B cell (primary cell): ENCODE results near the gene MRPL34. TPM values are rescaled to one million over a fixed set of nuclear protein-coding genes. Genes with fewer than 3 reads are reported as not detected.

ENCODE experiments used
- ATAC-seq: fragments of 200-7000 bp; cut with Tn5 transposase; one replicate; pipeline ENCODE4 v1.10.0; 2021; ENCODE audit warnings: low read depth, mild to moderate bottlenecking, moderate number of reproducible peaks, moderate library complexity
- CTCF ChIA-PET: fragments of 350-600 bp; sonication (Branson Sonifier 250); formaldehyde crosslinking; loops from one replicate; lab custom pipeline; 2021; ENCODE audit warnings: antibody characterized with exemption, inconsistent platforms; lab: Charles Lee
- POLR2A ChIA-PET: fragments of 350-600 bp; sonication (Branson Sonifier 250); formaldehyde crosslinking; loops from one replicate; lab custom pipeline; 2021; ENCODE audit warnings: antibody characterized with exemption; lab: Charles Lee
- DNase-seq: peaks from one replicate; pipeline ENCODE4 v3.0.0; 2013
- H2AFZ ChIP-seq: 2 replicates; pipeline ENCODE4 v1.6.1; 2012; ENCODE audit warnings: mild to moderate bottlenecking, low read depth, low read length; ENCODE audit not compliant: insufficient read depth, poor library complexity, severe bottlenecking
- H3K27ac ChIP-seq, 2 donors: 1 replicate in 1 of 2; 2 replicates in 1 of 2; pipeline ENCODE4 v1.5.1; 2012 to 2013; ENCODE audit warnings: low read length in 2 of 2, mild to moderate bottlenecking in 2 of 2, moderate library complexity in 1 of 2
- H3K27me3 ChIP-seq, 4 experiments: fragments of 200-600 bp in 1 of 4; sonication (generic) in 1 of 4; replicated peaks in 1 of 4; 1 replicate in 2 of 4; 2 replicates in 2 of 4; pipeline versions ENCODE4 v1.6.1 to v1.7.0; 2013 to 2016; ENCODE audit warnings: low read length in 3 of 4, mild to moderate bottlenecking in 2 of 4, mixed read lengths in 1 of 4, moderate library complexity in 1 of 4; ENCODE audit not compliant: insufficient read depth in 4 of 4, control insufficient read depth in 3 of 4; ENCODE audit errors: control extremely low read depth in 1 of 4
- H3K36me3 ChIP-seq, 2 experiments: replicated peaks in 1 of 2; 1 replicate in 1 of 2; 2 replicates in 1 of 2; pipeline versions ENCODE4 v1.6.1 to v1.7.1; 2013; ENCODE audit warnings: low read length in 1 of 2; ENCODE audit not compliant: insufficient read depth in 2 of 2, control insufficient read depth in 1 of 2; ENCODE audit errors: control extremely low read depth in 1 of 2, extremely low read depth in 1 of 2
- H3K4me1 ChIP-seq, 2 donors: fragments of 200-600 bp in 1 of 2; sonication (generic) in 1 of 2; 1 replicate in 1 of 2; 2 replicates in 1 of 2; pipeline versions ENCODE4 v1.5.1 to v1.6.1; 2013 to 2017; ENCODE audit warnings: low read length in 2 of 2; ENCODE audit not compliant: control insufficient read depth in 2 of 2, insufficient read depth in 2 of 2
- H3K4me2 ChIP-seq: replicated peaks from 2 replicates; pipeline ENCODE3; 2012; ENCODE audit warnings: mild to moderate bottlenecking, low read depth, low read length; ENCODE audit not compliant: poor library complexity, severe bottlenecking
- H3K4me3 ChIP-seq, 5 experiments: fragments of 200-600 bp in 1 of 5; sonication (generic) in 1 of 5; 1 replicate in 3 of 5; 2 replicates in 2 of 5; pipeline versions ENCODE4 v1.5.1 to v1.7.0; 2011 to 2016; ENCODE audit warnings: low read length in 4 of 5, mild to moderate bottlenecking in 4 of 5, low read depth in 2 of 5, control low read depth in 1 of 5, moderate library complexity in 1 of 5; ENCODE audit not compliant: insufficient read depth in 1 of 5; ENCODE audit errors: control extremely low read depth in 1 of 5, extremely low read depth in 1 of 5
- H3K79me2 ChIP-seq: fragments of 200-600 bp; sonication (generic); one replicate; pipeline ENCODE4 v1.6.0; 2016; ENCODE audit warnings: low read length; ENCODE audit not compliant: control insufficient read depth, insufficient read depth
- H3K9ac ChIP-seq: fragments of 200-600 bp; sonication (generic); 2 replicates; pipeline ENCODE4 v1.6.1; 2017; ENCODE audit warnings: mild to moderate bottlenecking, low read length, moderate library complexity
- H3K9me3 ChIP-seq, 3 donors: one replicate each; pipeline versions ENCODE4 v1.6.1 to v1.7.1; 2013; ENCODE audit warnings: low read length in 2 of 3; ENCODE audit not compliant: control insufficient read depth in 2 of 3, insufficient read depth in 1 of 3; ENCODE audit errors: control extremely low read depth in 1 of 3
- H4K20me1 ChIP-seq: 2 replicates; pipeline ENCODE4 v1.6.0; 2012; ENCODE audit warnings: mild to moderate bottlenecking, low read length; ENCODE audit not compliant: insufficient read depth, control insufficient read depth, poor library complexity, severe bottlenecking
- H3K27ac Mint-ChIP-seq: one replicate; pipeline ENCODE4 v1.8.0; 2021; ENCODE audit warnings: mixed read lengths
- H3K27me3 Mint-ChIP-seq: one replicate; pipeline ENCODE4 v1.8.0; 2021; ENCODE audit warnings: mixed read lengths
- H3K4me1 Mint-ChIP-seq: one replicate; pipeline ENCODE4 v1.8.0; 2021; ENCODE audit warnings: mixed read lengths
- H3K4me3 Mint-ChIP-seq: one replicate; pipeline ENCODE4 v1.8.0; 2021; ENCODE audit warnings: mixed read lengths
- H3K9me3 Mint-ChIP-seq: one replicate; pipeline ENCODE4 v1.8.0; 2022; ENCODE audit warnings: mixed read lengths; ENCODE audit not compliant: insufficient read depth
- EZH2 ChIP-seq: IDR thresholded peaks from 2 replicates; pipeline ENCODE4 v1.6.1; 2012; ENCODE audit warnings: borderline replicate concordance, low read depth, mild to moderate bottlenecking, moderate library complexity, low read length; ENCODE audit not compliant: insufficient read depth, poor library complexity, severe bottlenecking
- WGBS: methylation state at CpG from one replicate; pipeline ENCODE4 v1.1.5; 2013; ENCODE audit warnings: missing lambda C conversion rate; ENCODE audit not compliant: insufficient coverage; 5-methylcytosine and 5-hydroxymethylcytosine counted together
- intact Hi-C: fragments of 100-400 bp; cut with micrococcal nuclease; formaldehyde crosslinking; loops from one replicate; pipeline ENCODE4 v1.10.0; 2022
- polyA plus RNA-seq: library from polyadenylated mRNA; depleted of rRNA; stranded (reverse); fragments of >200 nt; gene quantifications from 2 replicates; pipeline ENCODE4 v1.2.3, GENCODE V29; 2012
- total RNA-seq, 2 donors: library from RNA; stranded (reverse); fragments of 120-200 nt in 1 of 2; gene quantifications; 1 replicate in 1 of 2; 2 replicates in 1 of 2; pipeline versions ENCODE4 v1.2.3 to v1.2.4, GENCODE V29; 2013 to 2022
- TF ChIP-seq, protein P1 (sequence below): fragments of 200-600 bp; IDR thresholded peaks from one replicate; pipeline ENCODE4 v1.8.0; 2022; ENCODE audit warnings: antibody characterized with exemption, mild to moderate bottlenecking

MRPL34 gene
- total and polyA plus RNA-seq, 2 donors (not counting 1 experiment from before 2014, with no cell fraction given): 16.5 to 45.7 TPM

GRCh38 chr19:17347877-17348276 lies 42.2 kb downstream of the MRPL34 start:
- ChIA-PET POLR2A (no interaction called here), CTCF (interaction anchor here (0.7 to 8.2 kb wide), 8 partner anchors 10 to 118 kb away, joined by 3 to 109 read pairs (median 4); partner anchors contain the start of gene DDA1)
- intact Hi-C loops: no loop called here

DNA sequence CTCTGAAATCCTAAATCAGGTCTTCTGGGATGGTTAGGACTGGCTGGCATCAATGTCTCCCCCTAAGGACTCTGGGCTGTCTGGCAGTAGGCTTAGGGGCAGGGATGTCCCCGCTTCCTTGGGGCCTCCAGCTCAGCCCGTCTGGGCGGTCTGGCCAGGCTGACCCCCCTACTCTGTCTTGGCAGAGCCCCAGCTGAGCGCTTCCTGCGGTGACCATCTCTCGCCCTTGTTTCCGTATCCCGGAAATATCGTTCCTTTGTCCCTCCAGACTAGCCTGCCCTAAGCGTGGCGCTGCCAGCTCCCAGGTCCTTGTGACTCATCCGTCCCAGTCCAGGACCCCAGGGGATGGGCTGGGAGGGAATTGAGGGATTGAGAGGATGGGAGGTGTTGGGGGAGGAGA lies 43.0 kb downstream of the MRPL34 start:
- POLR2A ChIA-PET: no interaction called here
- peaks cover 44% of the 10 kb centered on the region for H3K27me3 Mint-ChIP-seq
- H3K9me3 Mint-ChIP-seq: no peaks in the 10 kb centered on the region
- CTCF ChIA-PET: interaction anchor here (1.1 to 8.2 kb wide), 3 partner anchors 38 to 117 kb away, joined by 3 to 109 read pairs (median 6); no protein-coding TSS in a partner anchor
- Histone ChIP-seq H3K9ac (no peak overlapping the region), H3K9me3 (no peaks in the 10 kb centered on the region), H4K20me1 (no peaks in the 10 kb centered on the region), H3K36me3 (no peaks in the 10 kb centered on the region), H3K4me2 (no peak overlapping the region), H2AFZ (no peak overlapping the region), H3K79me2 (no peaks in the 10 kb centered on the region), H3K4me3 (no peak overlapping the region), H3K27me3 (peaks cover 0 to 52% (median 16%) of the 10 kb centered on the region in 4 experiments), H3K27ac (no peak overlapping the region), H3K4me1 (peaks cover 5 to 6% of the 10 kb centered on the region in 2 donors)
- no peak for DNase-seq
- no peak for TF ChIP-seq EZH2
- TF ChIP-seq, protein P1, sequence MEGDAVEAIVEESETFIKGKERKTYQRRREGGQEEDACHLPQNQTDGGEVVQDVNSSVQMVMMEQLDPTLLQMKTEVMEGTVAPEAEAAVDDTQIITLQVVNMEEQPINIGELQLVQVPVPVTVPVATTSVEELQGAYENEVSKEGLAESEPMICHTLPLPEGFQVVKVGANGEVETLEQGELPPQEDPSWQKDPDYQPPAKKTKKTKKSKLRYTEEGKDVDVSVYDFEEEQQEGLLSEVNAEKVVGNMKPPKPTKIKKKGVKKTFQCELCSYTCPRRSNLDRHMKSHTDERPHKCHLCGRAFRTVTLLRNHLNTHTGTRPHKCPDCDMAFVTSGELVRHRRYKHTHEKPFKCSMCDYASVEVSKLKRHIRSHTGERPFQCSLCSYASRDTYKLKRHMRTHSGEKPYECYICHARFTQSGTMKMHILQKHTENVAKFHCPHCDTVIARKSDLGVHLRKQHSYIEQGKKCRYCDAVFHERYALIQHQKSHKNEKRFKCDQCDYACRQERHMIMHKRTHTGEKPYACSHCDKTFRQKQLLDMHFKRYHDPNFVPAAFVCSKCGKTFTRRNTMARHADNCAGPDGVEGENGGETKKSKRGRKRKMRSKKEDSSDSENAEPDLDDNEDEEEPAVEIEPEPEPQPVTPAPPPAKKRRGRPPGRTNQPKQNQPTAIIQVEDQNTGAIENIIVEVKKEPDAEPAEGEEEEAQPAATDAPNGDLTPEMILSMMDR: no peak
- intact Hi-C loops: no loop called here
- no peak for ATAC-seq
- 21% methylated on average over 12 of the region's 12 CpGs for WGBS
- H3K4me1 Mint-ChIP-seq: peaks cover 6% of the 10 kb centered on the region
- no peak overlapping the region for H3K27ac Mint-ChIP-seq
- no peak overlapping the region for H3K4me3 Mint-ChIP-seq

More at GRCh38 chr19:17347877-17348276, 42.2 kb downstream of the MRPL34 start:
- Histone ChIP-seq H3K36me3 (no peaks in the 10 kb centered on the region), H3K4me1 (peaks cover 5 to 6% of the 10 kb centered on the region in 2 donors), H4K20me1 (no peaks in the 10 kb centered on the region), H3K27ac (no peak overlapping the region), H2AFZ (no peak overlapping the region), H3K9me3 (no peaks in the 10 kb centered on the region), H3K27me3 (peaks cover 0 to 47% (median 16%) of the 10 kb centered on the region in 4 experiments), H3K4me2 (no peak overlapping the region), H3K4me3 (no peak overlapping the region), H3K9ac (no peak overlapping the region), H3K79me2 (no peaks in the 10 kb centered on the region)
- TF ChIP-seq, protein P1: no peak
- Mint-ChIP-seq H3K27me3 (peaks cover 36% of the 10 kb centered on the region), H3K9me3 (no peaks in the 10 kb centered on the region), H3K4me3 (no peak overlapping the region), H3K4me1 (peaks cover 6% of the 10 kb centered on the region), H3K27ac (no peak overlapping the region)
- DNase-seq (no peak), ATAC-seq (no peak)
- WGBS: no CpG with 5 or more reads among the region's 2 CpGs
